C1 segment of cervical spinal cord (tissue), 14 donors: ENCODE data around the gene HAO1.

Experiments used
- DNase-seq, 14 donors: peaks; one replicate each; lab custom pipeline; 2025; lab: John Stamatoyannopoulos, UW

The HAO1 gene

DNA sequence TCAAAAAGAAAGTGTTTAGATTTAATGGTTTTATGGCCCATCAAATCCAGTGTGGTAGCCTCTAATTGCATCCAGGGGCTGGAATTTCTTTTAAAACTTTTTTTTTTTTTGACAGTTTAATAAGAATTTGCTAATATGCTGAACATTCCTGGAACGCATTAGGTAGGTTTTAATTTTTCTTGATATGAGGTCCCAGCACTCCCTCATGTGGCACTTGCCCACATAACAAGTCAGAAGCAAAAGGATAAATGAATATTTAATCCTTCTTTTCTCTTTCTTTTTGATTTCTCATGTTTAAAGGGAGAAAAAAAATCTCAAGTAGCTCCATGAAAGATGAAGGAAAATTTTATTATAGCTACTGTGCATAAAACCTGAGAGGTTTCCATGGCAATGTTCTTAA is 13.5 kb downstream of the HAO1 start:
- DNase-seq = peak in 1 of 14 donors; percentile 0

DNA sequence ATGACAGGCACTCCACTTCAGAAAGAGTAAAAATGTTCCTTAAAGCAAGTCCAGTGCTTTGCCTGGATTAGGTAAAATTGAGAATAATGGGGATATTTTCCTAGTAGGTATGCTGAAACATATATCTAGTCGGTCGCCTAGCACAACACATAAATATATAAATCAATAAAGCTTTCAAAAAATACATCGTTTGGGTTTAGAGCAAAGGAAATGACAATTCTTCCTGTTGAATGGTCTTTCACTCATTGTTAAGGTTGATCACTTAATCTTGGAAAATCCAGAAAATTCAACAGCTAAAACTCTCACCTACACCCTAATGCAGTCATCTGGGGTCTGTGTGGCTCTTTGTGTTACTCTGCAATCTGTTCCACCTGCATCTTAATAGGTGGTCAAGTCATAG is 13.9 kb downstream of the HAO1 start:
- no peak for DNase-seq

GRCh38 chr20:7924692-7925091 is 15.6 kb downstream of the HAO1 start:
- no peak for DNase-seq

GRCh38 chr20:7916648-7917047 is 23.6 kb downstream of the HAO1 start:
- no peak for DNase-seq

DNA sequence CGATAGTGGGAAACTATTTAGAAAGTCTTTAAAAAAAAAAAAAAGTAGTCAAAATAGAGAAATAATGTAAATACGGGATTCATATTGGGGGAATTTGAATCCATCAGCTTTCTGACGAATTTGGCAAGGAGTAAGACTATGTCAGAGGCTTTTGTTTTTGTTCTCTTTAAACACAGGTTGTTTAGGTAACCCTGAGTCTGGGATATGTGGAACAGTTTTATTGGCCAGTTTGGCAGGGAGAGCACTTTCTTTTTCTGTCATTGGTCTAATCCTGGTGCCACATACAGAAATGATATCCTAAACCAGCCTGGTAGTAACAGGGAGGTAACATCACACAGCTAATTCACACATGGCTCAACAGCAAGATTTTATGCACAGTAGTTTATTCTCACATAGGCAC is 27.7 kb downstream of the HAO1 start:
- DNase-seq = no peak

DNA sequence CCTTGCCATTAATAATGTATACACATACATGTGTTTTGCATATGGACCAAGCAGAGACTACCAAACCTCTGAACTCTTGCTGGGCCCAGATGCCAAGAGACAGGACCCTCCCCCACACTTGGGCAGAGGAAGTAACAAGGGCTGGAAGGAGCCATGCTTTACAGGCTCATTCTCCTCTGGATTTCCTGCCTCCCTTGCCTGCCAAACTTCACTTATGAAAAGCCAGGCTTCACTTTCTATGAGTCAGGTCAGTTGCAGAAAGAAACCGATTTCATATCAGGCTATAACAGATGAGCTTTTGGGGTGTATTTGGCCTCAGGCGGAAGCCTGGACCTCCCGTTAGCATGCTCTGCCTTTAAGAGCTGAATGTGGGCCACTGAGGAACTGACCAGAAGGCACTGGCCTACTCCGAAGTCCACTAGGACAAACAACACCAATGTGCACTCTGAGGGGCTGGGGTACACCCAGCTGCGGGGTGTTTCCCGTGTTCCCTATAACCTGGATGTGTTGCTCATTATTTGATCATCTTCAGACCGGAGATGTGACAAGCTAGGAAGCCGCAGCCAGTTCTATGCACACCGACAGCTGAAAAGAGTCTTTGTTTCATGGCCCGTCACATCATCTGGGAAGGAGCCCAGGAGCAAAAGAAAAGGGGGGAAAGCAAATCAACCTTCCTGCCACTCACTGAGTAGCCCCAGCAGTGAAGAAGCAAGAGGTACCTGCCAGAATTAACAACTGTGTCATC is 28.5 kb downstream of the HAO1 start:
- DNase-seq = peak in 4 of 14 donors; percentile 1 to 44 (median 12)

DNA sequence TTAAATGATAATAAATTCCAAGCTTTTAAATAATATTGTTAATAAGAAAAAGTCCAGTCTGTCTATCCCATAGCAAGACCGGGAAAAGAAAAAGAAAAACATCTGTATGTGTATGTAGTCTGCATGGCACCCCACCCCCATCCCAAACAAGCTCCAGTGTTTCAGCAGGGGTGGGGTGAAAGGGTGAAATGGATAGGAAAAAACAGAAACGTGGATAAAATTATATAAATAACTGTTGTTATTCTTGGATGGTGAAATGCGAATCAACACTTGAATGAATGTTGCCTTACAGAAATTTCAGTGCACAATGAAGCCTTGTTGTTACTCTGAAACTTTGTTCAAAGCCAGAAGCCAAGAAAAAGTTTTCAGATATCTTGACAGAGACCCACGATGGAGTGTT is 31.4 kb downstream of the HAO1 start:
- no peak for DNase-seq

DNA sequence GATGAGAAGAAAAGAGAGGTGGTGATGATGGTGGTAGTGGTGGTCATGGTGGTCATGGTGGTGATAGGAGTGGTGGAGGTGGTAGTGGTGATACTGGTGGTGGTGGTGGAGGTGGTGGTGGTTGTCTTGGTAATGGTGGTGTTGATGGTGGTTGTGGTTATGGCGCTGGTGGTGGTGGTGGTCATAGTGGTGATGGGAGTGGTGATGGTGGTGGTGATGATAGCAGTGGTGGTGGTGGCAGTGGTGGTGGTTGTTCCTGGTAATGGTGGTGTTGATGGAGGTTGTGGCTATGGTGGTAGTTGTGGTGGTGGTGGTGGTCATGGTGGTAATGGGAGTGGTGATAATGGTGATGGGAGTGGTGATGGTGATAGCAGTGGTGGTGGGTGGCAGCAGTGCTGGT is 36.8 kb downstream of the HAO1 start:
- DNase-seq = no peak

DNA sequence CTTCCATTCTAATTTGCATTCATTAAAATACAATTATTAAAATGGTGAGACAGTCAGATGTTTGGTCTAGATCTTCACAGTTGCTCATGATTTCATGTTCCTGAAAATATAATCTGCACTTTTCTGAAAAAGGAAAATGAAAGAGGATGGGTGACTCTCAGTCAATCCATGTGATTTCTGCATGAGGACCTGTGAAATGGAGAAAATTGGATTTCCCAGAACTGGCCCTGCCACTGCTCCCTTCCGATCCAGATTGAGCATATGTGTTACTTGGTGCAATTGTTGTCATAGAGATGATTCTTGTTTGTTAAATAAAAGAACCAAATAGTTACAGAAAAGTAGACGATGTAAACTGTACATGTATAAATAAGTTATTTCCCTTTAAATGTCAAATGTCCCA is 37.4 kb downstream of the HAO1 start:
- no peak for DNase-seq

GRCh38 chr20:7897781-7898364 is 42.4 kb downstream of the HAO1 start:
- DNase-seq = no peak

GRCh38 chr20:7893014-7893730 is 47.1 kb downstream of the HAO1 start:
- no peak for DNase-seq

DNA sequence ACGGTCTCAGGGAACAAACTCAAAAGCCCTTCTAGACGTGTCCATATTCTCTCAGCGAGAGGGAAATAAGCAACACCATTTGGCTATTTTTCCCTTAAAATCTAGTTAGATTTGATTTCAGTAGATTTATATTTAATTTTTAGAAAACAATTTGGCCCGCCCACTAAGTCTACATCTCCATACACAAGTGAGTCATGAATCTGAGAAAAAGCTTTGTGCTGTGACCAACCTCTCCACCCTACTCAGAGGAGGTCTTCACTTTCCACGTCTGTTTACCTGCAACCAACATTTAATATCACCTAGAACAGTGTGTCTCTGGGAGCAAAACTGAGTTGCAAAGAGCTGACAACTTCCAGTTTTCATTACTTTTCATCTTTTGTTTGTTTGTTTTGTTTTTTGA is 48.6 kb downstream of the HAO1 start:
- DNase-seq = no peak

- DNase-seq = no peak
These were observed 50.5 kb downstream of the HAO1 start for GRCh38 chr20:7889736-7890135.

DNA sequence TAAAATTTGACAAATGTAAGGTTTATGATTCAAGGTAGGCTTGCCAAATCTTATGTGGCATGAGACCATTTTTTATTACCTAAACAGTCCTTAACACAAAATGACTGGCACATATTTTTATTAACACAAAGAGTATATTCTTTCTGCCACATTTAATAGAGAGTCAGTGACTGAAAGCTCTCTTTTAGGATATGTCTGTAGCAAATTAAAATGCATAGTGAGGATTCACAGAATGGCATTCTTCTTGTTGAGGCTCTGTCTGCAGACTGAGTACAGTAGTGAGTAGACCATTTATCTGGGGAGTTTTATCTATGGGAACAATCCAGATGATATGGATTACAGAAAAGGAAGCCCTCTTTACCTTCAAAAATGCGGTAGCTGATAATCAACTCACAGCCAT is 56.5 kb downstream of the HAO1 start:
- DNase-seq = no peak

DNA sequence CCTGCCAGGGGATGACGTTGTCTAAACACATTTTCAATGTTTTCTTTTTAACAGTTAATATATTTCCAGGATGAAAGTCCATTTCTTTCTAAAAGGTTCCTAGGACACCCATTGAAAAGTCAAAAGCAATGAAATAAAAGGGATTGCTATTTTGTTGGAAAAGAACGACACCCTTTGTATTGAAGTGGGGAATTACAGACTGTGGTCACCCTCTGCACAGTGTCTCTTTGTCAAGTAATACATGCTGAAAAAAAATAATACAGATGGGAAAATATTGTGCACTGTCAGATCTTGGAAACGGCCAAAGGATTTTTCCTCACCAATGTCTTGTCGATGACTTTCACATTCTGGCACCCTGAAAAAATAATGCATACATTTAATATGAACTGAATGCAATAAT is 56.9 kb downstream of the HAO1 start:
- DNase-seq = no peak

GRCh38 chr20:7882076-7882475 is 58.2 kb downstream of the HAO1 start:
- DNase-seq = no peak

DNA sequence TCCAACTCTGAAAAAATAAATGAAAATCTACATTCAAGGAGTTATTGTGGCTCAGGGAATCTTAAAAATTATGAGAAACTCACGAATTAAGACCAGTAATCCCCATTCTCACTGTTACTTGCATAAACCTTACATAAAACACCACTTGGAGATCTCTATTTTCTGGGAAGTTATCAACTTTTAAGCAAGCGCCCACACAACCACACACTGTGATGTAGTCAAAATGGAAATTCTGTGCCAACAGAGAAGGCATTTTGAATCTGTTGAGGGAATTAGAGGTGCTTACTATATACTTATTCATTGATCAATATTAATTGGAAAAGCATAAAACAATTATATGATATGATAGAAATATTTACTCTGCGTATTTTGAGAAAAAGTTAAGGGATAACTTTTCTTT is 58.7 kb downstream of the HAO1 start:
- no peak for DNase-seq

DNA sequence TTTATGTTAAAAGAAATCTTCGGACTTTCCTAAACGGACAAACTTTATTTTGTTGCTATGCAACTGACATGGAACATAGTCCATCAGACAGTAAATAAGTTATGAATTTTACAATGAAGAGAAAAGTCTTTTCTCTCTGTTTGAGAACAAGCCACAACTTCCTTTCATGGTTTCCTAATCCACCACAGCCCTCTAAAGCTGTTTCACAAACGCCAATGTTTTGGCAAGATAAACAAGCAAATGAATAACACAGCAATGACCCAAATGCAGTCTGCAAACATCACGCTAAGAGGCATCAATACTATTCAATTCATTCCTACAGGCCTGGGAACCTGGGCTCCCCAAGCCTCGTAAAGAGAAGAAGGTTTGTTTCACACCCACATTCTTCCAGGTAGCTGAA is 60.4 kb downstream of the HAO1 start:
- no peak for DNase-seq

- no peak for DNase-seq
These were observed 72.2 kb downstream of the HAO1 start for GRCh38 chr20:7868108-7868507.

GRCh38 chr20:7866285-7866684 is 74.0 kb downstream of the HAO1 start:
- no peak for DNase-seq

GRCh38 chr20:7859356-7859802 is 80.9 kb downstream of the HAO1 start:
- peak in 1 of 14 donors; percentile 16 for DNase-seq

- no peak for DNase-seq
These were observed 81.5 kb downstream of the HAO1 start for GRCh38 chr20:7858734-7859250.

DNA sequence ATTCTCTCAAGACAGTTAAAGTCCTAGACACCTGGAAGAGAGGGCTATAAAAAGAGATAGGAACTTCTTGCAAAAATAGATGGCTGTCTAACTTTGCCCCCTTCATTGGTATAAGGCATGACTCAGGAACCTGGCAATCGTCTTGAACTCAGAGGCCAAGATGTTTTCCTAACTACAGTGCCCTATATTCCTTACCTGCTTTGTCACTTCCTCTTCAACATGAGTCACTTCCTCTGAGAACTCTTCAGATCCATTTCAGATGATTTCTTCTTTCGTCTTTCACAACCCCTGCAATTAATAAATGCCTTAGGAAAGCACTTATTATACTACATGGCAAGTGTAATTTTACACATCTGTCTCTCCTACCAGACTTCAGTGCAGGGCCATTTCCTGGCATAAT is 83.5 kb downstream of the HAO1 start:
- no peak for DNase-seq
